ENCODE data around the gene SHISA9.

SHISA9 gene

DNA sequence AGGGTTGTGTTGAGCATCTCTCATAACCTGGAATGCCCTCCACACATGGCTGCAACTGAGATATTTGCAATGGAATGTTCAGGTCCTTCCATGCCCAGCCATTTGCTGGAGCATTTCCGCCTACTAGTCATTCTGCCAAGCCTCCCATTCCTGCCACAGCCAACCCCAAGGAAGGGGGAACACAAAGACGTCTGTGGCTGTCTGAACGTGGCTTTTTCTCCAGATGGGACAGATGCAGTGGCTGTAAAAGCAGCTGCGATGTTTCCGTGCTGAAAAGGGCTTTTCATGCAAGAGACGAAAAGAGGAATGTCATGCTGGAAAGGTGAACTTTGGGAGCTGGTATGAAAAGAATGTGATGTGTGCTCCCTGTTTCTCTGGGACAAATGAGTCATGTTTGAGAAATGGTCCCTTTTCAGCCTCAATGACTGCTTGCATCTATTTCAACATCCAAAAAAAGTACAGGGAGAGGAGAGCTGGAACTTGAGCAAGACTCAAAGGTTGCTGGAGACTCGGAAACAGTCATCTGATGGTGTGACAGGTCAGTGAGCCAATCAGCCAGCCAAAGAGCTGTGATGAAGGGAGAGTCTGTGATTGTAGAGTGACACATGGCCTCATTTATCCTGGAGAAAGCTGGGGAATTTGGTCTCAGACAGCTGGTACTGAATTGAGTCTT is 208.9 kb downstream of the SHISA9 start:
- no peak for DNase-seq (ENCODE audit: low read depth in 4 of 4, low spot score in 1 of 4)

DNA sequence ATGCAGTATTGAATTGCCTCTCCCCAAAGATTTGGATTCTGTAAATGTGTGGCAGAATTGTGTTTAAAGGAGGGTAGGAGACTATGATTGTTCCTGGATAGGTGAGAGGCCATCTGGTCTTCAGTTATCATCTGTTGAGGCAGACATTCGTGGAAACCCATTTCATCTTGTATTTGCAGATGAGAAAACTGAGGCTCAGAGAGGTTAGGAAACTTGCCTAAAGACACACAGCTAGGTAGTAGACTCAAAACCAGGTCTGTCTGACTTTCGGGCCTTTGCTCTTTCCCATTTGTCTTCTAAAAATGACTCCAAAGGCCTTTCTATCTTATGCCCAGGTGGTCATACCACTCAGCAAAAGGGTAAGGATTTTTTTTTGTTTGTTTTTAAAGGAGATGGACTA is 210.3 kb downstream of the SHISA9 start:
- DNase-seq (ENCODE audit: low read depth in 4 of 4, low spot score in 1 of 4) = no peak

DNA sequence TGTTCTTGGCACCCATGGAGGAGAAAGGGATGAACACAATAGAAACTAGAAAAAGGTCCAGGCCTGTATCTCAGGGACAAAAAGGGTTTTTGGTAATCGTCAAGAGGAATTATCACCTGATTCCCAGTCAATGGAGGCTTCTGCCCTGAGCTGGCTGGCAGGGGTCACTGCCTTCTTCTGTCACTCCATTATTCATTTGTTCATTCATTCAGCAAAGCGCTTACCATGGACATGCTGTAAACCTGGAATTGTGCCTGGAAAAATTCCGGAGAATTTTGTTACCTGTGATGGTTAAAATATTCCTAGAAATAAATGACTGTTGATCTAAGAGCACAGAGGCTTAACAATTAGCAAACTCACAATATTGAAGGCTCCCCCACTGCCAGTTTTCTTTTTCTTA is 212.3 kb downstream of the SHISA9 start:
- DNase-seq (ENCODE audit: low read depth in 4 of 4, low spot score in 1 of 4) = no peak

DNA sequence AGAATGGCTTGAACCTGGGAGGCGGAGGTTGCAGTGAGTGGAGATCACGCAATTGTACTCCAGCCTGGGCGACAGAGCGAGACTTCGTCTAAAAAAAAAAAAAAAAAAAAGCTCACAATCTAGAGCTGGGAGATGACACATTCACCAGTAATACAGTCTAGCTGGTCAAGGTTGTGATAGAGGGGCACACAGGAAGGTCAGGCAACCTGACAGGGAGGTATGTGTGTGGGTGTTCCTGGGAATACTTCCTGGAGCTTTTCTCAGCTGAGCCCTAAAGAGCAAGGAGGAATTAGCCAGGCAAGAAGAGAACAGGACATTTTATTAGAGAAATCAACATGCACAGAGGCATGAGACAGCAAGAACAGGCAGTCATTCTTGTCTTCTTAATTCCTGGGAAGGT is 216.7 kb downstream of the SHISA9 start:
- no peak for DNase-seq (ENCODE audit: low read depth in 4 of 4, low spot score in 1 of 4)

DNA sequence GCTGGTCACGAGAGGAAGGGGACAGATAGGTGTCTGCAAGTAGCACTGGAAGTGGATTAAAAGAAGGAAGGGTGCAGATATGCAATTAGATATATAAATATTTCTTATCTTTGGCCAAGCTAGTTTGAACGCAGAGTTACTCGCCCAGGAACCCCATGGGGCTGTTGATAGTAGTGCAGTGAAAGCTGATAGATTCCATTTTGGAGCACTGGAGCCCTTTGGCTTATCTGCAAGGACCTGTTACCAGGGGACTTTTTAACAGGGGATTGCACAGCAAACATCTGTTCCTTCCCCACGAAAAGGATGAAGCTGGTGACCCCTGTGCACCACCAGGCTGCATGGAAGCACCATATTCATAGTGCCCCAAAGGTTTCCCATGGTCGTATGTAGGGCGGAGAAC is 218.7 kb downstream of the SHISA9 start:
- DNase-seq (ENCODE audit: low read depth in 4 of 4, low spot score in 1 of 4) = no peak

DNA sequence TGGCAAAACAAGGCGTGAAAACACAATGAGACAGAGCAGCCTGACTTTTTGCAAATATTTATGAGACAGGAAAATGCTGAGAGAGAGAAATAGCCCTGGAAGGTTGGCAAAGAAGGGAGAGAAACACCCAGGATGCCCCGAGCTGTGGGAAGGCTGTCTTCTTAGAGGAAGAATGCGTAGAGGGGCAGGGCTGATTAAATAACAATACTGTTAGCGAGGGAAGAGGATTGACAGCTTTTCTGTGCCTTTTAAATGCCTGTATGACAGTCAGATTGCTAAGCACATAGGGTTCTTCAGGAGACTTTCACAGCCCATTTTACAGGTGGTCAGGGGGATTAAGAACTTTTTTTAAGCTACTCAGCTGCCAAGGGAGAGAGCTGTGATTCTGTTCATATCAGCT is 219.2 kb downstream of the SHISA9 start:
- DNase-seq (ENCODE audit: low read depth in 4 of 4, low spot score in 1 of 4) = no peak

DNA sequence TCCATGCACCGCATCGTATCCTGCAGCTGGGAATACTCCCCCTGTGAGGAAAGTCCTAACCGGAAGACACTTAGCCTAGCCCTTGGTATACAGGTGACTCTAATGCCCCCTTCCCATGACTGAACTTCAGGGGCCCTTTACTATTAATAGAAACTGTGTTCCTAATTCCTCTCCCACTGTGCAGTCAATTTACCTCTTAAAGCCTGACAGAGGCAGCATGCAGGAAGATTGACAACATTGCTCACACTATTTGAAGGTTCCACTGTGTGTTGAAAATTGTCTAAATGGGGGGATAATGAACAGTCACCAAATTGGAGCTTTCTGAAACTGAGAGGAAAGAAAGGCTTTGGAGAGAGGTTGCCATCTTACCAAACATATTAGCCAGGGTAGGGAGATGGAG is 222.6 kb downstream of the SHISA9 start:
- DNase-seq (ENCODE audit: low read depth in 4 of 4, low spot score in 1 of 4) = no peak

DNA sequence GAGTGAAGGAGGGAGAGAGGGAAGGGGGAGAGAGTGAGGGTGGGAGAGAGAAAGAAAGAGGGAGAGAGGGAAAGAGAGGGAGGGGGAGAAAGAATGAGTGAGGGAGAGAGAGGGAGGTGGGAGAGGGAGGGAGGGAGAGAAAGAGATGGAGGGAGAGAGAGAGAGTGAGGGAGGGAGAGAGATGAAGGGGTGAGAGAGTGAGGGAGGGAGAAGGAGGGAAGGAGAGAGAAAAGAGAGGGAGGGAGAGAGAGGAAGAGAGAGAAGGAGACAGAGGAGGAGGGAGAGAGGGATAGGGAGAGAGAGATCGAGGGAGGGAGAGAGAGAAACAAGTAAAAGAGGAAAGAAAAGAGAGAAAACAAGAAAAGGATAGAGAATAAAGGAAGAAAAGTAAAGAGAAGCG is 225.7 kb downstream of the SHISA9 start:
- no peak for DNase-seq (ENCODE audit: low read depth in 4 of 4, low spot score in 1 of 4)

DNA sequence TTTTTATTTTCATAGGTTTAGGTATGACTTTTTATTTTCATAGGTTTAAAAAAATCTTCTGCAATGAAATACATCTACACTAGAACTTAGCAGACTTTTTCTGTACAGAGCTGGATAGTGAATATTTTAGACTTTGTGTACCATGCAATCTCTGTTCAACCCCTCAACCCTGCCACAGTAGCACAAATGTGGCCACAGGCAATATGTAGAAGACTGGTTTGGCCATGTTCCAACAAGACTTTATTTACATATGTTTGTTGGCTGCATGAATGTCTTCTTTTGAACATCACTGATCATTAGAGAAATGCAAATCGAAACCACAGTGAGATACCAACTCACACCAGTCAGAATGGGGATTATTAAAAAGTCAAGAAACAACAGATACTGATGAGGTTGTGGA is 229.2 kb downstream of the SHISA9 start:
- DNase-seq (ENCODE audit: low read depth in 4 of 4, low spot score in 1 of 4) = no peak

DNA sequence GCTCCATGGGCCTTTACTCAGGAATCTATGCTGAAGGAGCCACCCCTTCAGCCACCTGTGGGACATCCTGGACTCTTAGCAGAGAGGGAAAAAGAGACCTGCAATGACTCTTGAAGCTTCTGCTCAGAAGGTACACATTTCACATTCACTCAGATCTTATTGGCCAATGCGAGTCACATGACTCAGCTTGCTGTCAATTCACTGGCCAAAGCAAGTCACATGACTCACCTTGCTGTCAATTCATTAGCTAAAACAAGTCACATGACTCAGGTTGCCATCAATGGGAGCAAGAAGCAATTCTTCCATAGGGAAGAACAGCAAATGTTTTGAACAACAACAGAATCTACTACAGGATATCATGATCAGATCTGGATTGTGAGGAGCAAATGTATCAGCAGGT is 233.4 kb downstream of the SHISA9 start:
- DNase-seq (ENCODE audit: low read depth in 4 of 4, low spot score in 1 of 4) = no peak

DNA sequence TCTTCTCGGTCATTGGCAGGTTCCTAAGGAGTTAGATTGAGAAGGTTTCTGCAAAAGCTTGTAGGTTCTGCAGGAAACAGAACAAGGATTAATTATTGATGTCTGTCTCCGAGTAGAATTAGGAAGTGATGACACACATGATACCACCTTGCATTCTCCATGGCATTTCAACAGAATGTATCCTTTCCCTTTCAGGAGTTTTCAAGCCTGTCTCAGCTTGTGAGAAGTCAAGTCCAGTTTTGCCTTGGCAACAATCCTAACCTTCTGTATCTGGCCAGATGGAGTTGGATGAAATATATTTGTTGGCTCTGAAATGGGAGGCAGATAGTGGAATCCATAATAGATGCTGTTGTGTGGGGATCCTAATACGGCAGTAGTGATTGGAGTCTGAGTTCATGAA is 235.5 kb downstream of the SHISA9 start:
- DNase-seq (ENCODE audit: low read depth in 4 of 4, low spot score in 1 of 4) = no peak

DNA sequence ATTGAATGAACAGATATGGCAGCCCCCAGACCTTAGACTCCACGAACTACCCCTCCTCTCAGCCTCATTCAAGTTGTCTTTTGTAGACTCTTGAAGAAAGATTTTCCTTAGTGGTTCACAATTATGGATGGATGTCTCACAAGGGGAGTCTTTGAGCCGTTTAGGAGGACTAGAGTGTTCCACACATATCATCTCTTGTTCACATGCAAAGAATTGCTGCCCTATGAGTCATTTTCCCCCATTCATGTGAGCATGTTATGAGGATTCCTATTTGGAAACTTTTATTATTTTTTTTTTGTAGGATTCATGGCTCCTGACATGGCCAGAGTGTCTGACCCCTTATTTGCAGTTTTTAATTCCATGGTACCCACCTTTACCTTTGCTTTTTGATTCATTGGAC is 237.1 kb downstream of the SHISA9 start:
- no peak for DNase-seq (ENCODE audit: low read depth in 4 of 4, low spot score in 1 of 4)

DNA sequence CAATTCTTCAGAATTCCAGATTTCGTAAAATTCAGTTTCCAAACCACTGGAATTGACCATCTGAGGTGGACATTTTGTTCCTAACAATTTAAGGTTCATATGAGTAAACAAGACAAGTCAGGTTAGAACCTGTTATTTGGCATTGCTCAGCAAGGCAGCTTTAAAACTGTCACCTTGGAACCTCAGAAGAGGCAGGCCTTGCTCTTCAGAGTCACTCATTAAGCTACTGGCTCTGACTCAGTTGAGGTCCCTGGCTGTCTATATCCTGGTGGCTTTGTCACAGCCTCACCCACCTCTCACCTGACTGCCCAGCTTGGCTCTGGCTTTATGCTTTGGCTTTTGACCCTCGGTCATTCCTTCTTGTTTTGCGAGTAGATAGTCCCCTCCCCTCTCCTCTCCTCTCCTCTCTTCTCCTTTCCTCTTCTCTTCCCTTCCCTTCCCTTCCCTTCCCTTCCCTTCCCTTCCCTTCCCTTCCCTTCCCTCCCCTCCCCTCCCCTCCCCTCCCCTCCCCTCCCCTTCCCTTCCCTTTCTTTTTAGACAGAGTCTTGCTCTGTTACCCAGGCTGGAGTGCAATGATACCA is 238.4 kb downstream of the SHISA9 start:
- DNase-seq (ENCODE audit: low read depth in 4 of 4, low spot score in 1 of 4) = no peak

DNA sequence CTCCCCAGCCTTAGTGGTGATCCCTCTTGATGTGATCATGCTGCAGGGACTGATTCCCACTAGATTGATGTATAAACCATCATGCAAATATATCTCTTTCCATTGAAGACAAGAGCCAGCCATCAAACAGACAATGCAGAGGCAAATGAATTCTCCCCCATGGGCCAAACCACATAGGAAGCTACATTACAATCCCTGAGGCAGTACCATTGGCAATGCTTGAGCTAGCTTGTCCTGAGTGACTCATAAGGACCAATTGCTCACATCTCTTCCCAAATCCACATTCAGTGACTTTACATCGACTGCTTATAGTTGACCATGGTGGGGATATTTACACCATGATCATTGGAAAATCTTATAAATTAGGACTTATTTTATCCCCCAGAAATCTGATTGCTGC is 242.2 kb downstream of the SHISA9 start:
- DNase-seq (ENCODE audit: low read depth in 4 of 4, low spot score in 1 of 4) = no peak

DNA sequence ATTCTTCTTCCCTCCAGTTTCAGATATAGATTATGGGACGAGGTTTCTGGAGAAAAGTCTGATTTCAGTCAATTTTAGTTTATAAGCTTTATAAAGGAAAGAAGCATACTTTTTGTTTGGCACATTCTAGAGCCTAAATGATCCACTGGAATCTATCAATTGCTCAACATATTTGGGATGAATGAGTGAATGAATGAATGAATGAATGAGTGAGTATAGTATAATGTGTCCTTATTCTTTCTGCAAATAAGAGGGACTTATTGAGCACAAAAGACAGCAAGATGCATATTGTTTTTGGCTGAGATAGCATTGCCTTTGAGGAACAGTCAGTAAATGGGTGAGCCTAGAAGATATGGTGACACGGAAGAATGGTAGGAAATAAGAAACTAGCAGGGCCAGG is 245.4 kb downstream of the SHISA9 start:
- no peak for DNase-seq (ENCODE audit: low read depth in 4 of 4, low spot score in 1 of 4)

DNA sequence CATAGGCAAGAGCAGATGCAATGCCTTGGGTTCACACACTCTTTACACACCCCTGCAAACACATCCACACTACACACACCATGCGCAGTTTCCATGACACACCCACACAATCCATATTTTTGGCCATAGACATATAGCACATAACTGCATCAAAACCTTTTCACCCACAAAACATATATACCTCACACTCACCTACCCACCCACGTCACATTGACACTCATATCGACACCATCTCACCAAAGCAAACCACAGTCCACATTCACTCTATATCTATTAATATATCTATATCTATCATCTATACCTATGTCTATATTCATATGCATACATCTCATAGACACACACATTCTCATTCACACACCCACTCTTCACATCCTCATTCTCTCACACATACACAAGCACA is 246.9 kb downstream of the SHISA9 start:
- no peak for DNase-seq (ENCODE audit: low read depth in 4 of 4, low spot score in 1 of 4)

DNA sequence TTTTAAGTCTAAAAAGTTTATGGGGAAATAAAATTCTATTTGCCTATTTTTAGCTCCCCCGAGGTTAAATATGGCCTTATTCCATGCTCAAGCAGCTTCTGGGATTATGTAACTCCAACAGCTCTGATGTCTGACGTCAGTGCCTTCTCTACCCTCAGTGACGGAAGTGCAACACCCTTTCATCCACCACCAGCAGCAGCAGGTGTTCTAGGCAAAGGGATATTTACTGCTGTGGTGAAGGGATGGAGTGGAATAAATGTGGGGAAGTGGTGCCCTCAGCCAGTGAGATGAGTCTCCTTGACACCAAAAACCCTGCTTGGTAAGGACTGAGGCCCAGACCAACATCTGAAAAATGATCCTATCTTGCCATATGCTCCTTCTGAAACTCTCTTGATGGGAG is 247.4 kb downstream of the SHISA9 start:
- DNase-seq (ENCODE audit: low read depth in 4 of 4, low spot score in 1 of 4) = no peak

DNA sequence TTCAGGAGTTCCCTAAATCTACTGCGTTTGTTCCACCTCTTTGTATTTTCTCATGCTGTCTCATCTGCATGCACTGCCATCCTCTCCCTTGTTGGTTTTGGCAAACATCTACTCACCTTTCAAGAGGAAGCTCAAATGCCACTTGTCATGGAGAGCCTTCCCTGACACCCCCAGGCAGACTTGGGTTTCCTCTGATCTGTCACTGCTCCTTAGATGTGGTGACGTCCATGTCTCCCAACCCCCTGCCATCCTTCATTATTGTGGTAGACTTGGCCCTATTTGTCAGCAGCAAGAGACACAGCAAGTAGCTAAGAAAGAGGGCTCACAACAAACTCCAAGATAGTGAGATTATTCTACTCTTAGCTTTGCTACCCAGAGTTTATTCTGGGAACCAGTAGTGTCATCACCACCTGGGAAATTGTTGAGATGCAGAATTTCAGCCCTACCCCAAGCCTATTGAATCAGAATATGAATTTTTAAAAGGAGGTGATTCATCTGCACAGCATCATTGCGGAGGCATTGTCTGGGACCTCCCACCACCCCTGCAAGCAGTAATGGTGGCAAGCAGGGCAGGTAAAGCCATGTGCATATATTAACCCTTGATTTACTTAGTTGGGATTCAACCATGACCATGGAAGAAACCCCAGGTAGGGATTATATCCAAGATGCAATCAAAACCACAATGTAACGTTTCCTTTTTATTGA is 248.9 kb downstream of the SHISA9 start:
- no peak for DNase-seq (ENCODE audit: low read depth in 4 of 4, low spot score in 1 of 4)

DNA sequence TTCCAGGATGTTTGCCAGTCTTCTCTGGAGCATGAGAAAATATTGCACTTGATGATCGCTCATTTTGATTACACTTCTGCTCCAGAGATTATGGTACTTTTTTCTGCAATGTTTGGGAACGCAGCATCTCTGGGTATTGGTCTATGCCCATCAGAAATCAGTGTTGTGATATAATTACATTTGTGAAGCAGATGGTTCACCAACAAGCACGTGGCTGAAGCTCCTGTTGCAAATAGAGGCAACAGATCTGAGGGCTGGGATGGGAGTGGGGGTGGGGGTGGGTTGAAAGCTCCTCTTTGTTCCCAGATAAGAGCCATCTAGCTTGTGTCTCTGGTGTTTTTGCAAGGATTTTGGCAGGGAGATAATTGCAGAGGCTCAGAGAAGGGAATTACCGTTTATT is 252.3 kb downstream of the SHISA9 start:
- DNase-seq (ENCODE audit: low read depth in 4 of 4, low spot score in 1 of 4) = no peak

DNA sequence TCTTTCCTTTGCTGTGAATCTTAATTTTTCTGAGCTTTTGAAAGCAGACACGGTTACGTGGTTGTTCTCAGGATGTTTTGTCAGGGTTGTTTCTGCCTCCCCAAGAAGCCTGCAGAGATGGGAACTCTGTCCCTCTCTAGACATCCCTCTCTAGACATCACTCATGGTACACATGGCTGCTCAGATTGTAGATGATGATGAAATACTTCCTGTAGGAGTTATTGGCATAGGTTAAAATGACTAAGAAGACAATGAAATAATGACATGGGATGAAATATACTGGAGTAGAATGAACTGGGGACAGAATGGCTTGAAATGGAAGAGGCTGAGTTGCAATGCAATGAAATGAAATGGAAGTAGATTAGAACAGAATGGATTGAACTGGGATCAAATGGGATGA is 253.4 kb downstream of the SHISA9 start:
- DNase-seq (ENCODE audit: low read depth in 4 of 4, low spot score in 1 of 4) = no peak

DNA sequence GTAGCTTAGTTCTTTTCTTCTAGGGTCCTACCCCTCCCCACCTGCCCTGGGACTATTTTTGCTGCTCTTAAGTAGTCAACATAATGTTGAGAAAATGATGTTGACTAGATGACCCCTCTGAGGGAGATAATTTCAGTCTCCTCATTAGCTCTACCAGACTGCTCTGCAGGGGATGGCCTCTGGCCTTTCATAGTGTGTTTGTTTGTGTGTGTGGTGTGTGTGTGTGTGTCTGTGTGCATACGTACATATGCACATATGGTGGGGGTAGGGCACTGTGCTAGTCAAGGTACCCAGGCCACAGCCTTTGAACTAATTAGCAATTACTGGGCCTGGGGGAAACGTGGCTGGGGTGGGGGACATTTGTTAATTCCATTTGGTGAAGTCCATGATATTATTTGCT is 254.0 kb downstream of the SHISA9 start:
- no peak for DNase-seq (ENCODE audit: low read depth in 4 of 4, low spot score in 1 of 4)

DNA sequence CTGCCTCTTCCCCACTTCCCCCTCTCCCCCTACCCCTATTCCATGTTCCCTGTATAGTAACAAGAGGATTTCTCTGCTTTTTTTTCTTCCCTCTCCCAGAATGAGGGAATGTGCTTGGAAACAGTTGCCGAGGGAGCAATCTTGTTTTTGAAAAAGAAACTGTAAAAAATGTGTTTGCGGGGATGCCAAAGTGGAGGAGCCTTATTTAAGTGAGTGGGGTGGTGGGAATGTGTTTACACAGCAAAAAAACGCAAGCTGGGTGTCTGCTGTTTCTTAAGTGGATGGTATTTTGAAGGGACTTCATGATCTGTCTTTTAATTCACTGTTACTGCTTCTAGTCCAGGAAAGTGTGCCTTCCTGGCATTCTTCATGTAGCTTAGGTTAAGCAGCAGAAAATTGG is 254.4 kb downstream of the SHISA9 start:
- DNase-seq (ENCODE audit: low read depth in 4 of 4, low spot score in 1 of 4) = no peak

DNA sequence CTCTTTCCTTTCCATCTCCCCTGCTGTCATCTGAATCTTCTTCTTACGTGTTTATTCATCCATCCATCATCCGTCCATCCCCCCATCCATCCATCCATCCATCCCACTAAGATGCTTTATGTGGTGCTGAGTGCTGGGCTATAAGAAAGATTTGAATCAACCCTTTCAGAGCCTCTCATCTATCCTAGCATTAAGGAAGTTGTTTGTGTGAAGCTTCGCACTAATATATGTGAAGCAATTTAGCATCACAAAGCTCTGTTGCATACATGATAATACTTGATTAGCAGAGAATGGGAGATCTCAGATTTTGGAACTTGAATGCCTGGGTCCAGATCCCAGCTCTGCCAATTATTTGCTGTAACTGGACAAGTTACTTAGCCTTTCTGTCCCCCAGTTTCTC is 255.7 kb downstream of the SHISA9 start:
- DNase-seq (ENCODE audit: low read depth in 4 of 4, low spot score in 1 of 4) = no peak
